H9 (cell line): ENCODE data around the gene CSNK1A1. TPM values are rescaled to one million over a fixed set of nuclear protein-coding genes. Genes with fewer than 3 reads are reported as not detected.

Experiments
- DNase-seq: peaks from one replicate; pipeline ENCODE4 v3.0.0-alpha.2; 2017
- H2AFZ ChIP-seq: one replicate; pipeline ENCODE4 v1.6.1; 2013; ENCODE audit warnings: mild to moderate bottlenecking, low read length, control low read depth, moderate library complexity
- H2AK5ac ChIP-seq: 2 replicates; pipeline ENCODE4 v1.6.1; 2013; ENCODE audit warnings: low read length, control low read depth, mixed read lengths; ENCODE audit not compliant: insufficient read length
- H2BK120ac ChIP-seq: one replicate; pipeline ENCODE4 v1.6.1; 2013; ENCODE audit warnings: low read depth, mild to moderate bottlenecking, low read length, control low read depth, inconsistent platforms; ENCODE audit not compliant: poor library complexity, severe bottlenecking
- H2BK12ac ChIP-seq: 2 replicates; pipeline ENCODE4 v1.6.1; 2013; ENCODE audit warnings: low read length, control low read depth, mixed read lengths, low read depth; ENCODE audit not compliant: insufficient read length
- H2BK15ac ChIP-seq: 2 replicates; pipeline ENCODE4 v1.6.1; 2013; ENCODE audit warnings: low read depth, low read length, control low read depth
- H2BK20ac ChIP-seq: one replicate; pipeline ENCODE4 v1.6.1; 2013; ENCODE audit warnings: low read depth, mild to moderate bottlenecking, low read length, control low read depth, inconsistent platforms; ENCODE audit not compliant: poor library complexity, severe bottlenecking
- H2BK5ac ChIP-seq: 2 replicates; pipeline ENCODE4 v1.6.1; 2013; ENCODE audit warnings: low read length, control low read depth, mixed read lengths; ENCODE audit not compliant: insufficient read length
- H3K14ac ChIP-seq: 2 replicates; pipeline ENCODE4 v1.6.1; 2013; ENCODE audit warnings: low read length, control low read depth; ENCODE audit not compliant: insufficient read depth
- H3K18ac ChIP-seq: 2 replicates; pipeline ENCODE4 v1.6.1; 2013; ENCODE audit warnings: low read depth, mild to moderate bottlenecking, mixed read lengths, low read length, control low read depth; ENCODE audit not compliant: insufficient read length
- H3K23ac ChIP-seq: 2 replicates; pipeline ENCODE4 v1.6.1; 2013; ENCODE audit warnings: low read length, control low read depth, mixed read lengths, low read depth; ENCODE audit not compliant: insufficient read length
- H3K23me2 ChIP-seq: 2 replicates; pipeline ENCODE4 v1.6.1; 2013; ENCODE audit warnings: low read depth, mild to moderate bottlenecking, mixed read lengths, low read length, control low read depth; ENCODE audit not compliant: insufficient read length, poor library complexity, severe bottlenecking
- H3K27ac ChIP-seq: 2 replicates; pipeline ENCODE4 v1.5.1; 2013; ENCODE audit warnings: low read length, control low read depth, mixed read lengths, low read depth; ENCODE audit not compliant: insufficient read length
- H3K27me3 ChIP-seq: 2 replicates; pipeline ENCODE4 v1.6.1; 2013; ENCODE audit warnings: low read length, control low read depth, inconsistent platforms; ENCODE audit not compliant: insufficient read depth
- H3K4ac ChIP-seq: 2 replicates; pipeline ENCODE4 v1.6.1; 2013; ENCODE audit warnings: low read depth, mild to moderate bottlenecking, control low read depth, inconsistent platforms, low read length, moderate library complexity
- H3K4me1 ChIP-seq: 2 replicates; pipeline ENCODE4 v1.6.1; 2013; ENCODE audit warnings: low read length, control low read depth, inconsistent platforms; ENCODE audit not compliant: insufficient read depth
- H3K4me2 ChIP-seq: 2 replicates; pipeline ENCODE4 v1.6.1; 2013; ENCODE audit warnings: low read length, control low read depth, mixed read lengths; ENCODE audit not compliant: insufficient read length, insufficient read depth
- H3K56ac ChIP-seq: 2 replicates; pipeline ENCODE4 v1.6.1; 2013; ENCODE audit warnings: low read depth, mild to moderate bottlenecking, mixed read lengths, low read length, control low read depth; ENCODE audit not compliant: insufficient read length
- H3K79me1 ChIP-seq: 2 replicates; pipeline ENCODE4 v1.6.1; 2013; ENCODE audit warnings: low read depth, mild to moderate bottlenecking, moderate library complexity, low read length, control low read depth, inconsistent platforms; ENCODE audit not compliant: insufficient read depth, poor library complexity, severe bottlenecking
- H3K79me2 ChIP-seq: 2 replicates; pipeline ENCODE4 v1.6.1; 2013; ENCODE audit warnings: low read length, control low read depth, inconsistent platforms; ENCODE audit not compliant: insufficient read depth
- H3K9ac ChIP-seq: 2 replicates; pipeline ENCODE4 v1.6.1; 2013; ENCODE audit warnings: low read length, control low read depth, mixed read lengths; ENCODE audit not compliant: insufficient read length; ENCODE audit errors: extremely low read depth
- H3K9me3 ChIP-seq: one replicate; pipeline ENCODE4 v1.6.1; 2013; ENCODE audit warnings: low read depth, low read length, inconsistent platforms; ENCODE audit not compliant: control insufficient read depth
- H3T11ph ChIP-seq: one replicate; pipeline ENCODE4 v1.6.1; 2013; ENCODE audit warnings: mild to moderate bottlenecking, low read length, control low read depth, inconsistent platforms
- H4K20me1 ChIP-seq: one replicate; pipeline ENCODE4 v1.6.1; 2013; ENCODE audit not compliant: control insufficient read depth, insufficient read length, insufficient read depth
- H4K5ac ChIP-seq: 2 replicates; pipeline ENCODE4 v1.6.1; 2013; ENCODE audit warnings: low read depth, mild to moderate bottlenecking, mixed read lengths, low read length, control low read depth; ENCODE audit not compliant: insufficient read length
- H4K8ac ChIP-seq: replicated peaks from 2 replicates; pipeline ENCODE4 v1.6.1; 2013; ENCODE audit warnings: low read length, control low read depth, mixed read lengths, low read depth; ENCODE audit not compliant: insufficient read length
- H4K91ac ChIP-seq: 2 replicates; pipeline ENCODE4 v1.6.1; 2013; ENCODE audit warnings: low read depth, mild to moderate bottlenecking, moderate library complexity, mixed read lengths, low read length, control low read depth; ENCODE audit not compliant: insufficient read length
- H3K27ac Mint-ChIP-seq, 3 experiments: 2 replicates in 2 of 3; 3 replicates in 1 of 3; pipeline ENCODE4 v1.8.0; 2020 to 2021; ENCODE audit warnings: mixed read lengths in 3 of 3, mild to moderate bottlenecking in 1 of 3, moderate library complexity in 1 of 3
- H3K27me3 Mint-ChIP-seq: 2 replicates; pipeline ENCODE4 v1.8.0; 2021; ENCODE audit warnings: low read depth, mild to moderate bottlenecking, moderate library complexity, mixed read lengths
- H3K36me3 Mint-ChIP-seq, 3 experiments: 2 replicates in 2 of 3; 3 replicates in 1 of 3; pipeline ENCODE4 v1.8.0; 2020 to 2021; ENCODE audit warnings: low read depth in 3 of 3, mixed read lengths in 3 of 3; ENCODE audit not compliant: insufficient read depth in 1 of 3
- H3K4me1 Mint-ChIP-seq, 2 experiments: 2 replicates each; pipeline ENCODE4 v1.8.0; 2020; ENCODE audit warnings: mixed read lengths in 2 of 2
- H3K4me3 Mint-ChIP-seq, 2 experiments: 2 replicates in 1 of 2; 3 replicates in 1 of 2; pipeline ENCODE4 v1.8.0; 2020 to 2021; ENCODE audit warnings: mild to moderate bottlenecking in 2 of 2, mixed read lengths in 2 of 2, moderate library complexity in 1 of 2
- H3K9me3 Mint-ChIP-seq, 2 experiments: 2 replicates in 1 of 2; 3 replicates in 1 of 2; pipeline ENCODE4 v1.8.0; 2020; ENCODE audit warnings: mild to moderate bottlenecking in 2 of 2, mixed read lengths in 2 of 2, moderate library complexity in 1 of 2
- WGBS: extraction: QIAGEN DNeasy Blood & Tissue Kit; methylation state at CpG from one replicate; pipeline ENCODE4 v1.1.7; 2013; ENCODE audit warnings: missing lambda C conversion rate, low lambda C conversion rate, mixed read lengths; ENCODE audit not compliant: insufficient read length; ENCODE audit errors: extremely low coverage; 5-methylcytosine and 5-hydroxymethylcytosine counted together
- total RNA-seq: library from RNA; stranded (reverse); gene quantifications from 2 replicates; pipeline ENCODE4 v1.2.1, GENCODE V29; 2021
- TF ChIP-seq, protein P1 (sequence below): fragments of 200-600 bp; sonication (generic); conservative IDR thresholded peaks from 3 replicates; pipeline ENCODE4 v1.8.0; 2021; ENCODE audit warnings: antibody characterized with exemption, mild to moderate bottlenecking

Gene CSNK1A1
- total RNA-seq, 1 experiment from 2014 or later: 310 TPM

DNA sequence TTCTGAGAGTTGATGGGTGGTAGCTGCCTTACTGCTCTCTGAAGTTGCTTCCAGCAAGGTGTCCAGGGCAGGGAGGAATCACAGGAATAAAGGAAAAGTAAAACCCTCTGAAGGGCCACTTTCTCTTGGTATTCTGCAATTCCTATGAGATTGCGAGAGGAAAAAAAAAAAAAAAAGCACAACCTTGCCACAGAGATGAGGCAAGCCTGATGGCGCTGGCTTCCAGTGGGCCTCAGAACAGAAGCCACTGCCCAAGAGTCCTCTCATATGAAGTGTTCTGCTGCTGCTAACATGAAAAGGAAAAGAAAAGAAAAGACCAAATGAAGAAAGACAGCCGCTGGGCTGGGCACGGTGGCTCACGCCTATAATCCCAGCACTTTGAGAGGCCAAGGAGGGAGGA, 91.3 kb downstream of the CSNK1A1 start:
- peaks cover 4 to 5% of the 10 kb centered on the region in 2 experiments; a peak in 2 of 4 replicates for H3K4me1 Mint-ChIP-seq
- TF ChIP-seq, protein P1, sequence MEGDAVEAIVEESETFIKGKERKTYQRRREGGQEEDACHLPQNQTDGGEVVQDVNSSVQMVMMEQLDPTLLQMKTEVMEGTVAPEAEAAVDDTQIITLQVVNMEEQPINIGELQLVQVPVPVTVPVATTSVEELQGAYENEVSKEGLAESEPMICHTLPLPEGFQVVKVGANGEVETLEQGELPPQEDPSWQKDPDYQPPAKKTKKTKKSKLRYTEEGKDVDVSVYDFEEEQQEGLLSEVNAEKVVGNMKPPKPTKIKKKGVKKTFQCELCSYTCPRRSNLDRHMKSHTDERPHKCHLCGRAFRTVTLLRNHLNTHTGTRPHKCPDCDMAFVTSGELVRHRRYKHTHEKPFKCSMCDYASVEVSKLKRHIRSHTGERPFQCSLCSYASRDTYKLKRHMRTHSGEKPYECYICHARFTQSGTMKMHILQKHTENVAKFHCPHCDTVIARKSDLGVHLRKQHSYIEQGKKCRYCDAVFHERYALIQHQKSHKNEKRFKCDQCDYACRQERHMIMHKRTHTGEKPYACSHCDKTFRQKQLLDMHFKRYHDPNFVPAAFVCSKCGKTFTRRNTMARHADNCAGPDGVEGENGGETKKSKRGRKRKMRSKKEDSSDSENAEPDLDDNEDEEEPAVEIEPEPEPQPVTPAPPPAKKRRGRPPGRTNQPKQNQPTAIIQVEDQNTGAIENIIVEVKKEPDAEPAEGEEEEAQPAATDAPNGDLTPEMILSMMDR: no peak
- H3K27ac Mint-ChIP-seq: no peak overlapping the region; a peak in 1 of 7 replicates
- DNase-seq: no peak
- no peak overlapping the region for H3K14ac ChIP-seq
- H2BK12ac ChIP-seq: no peak overlapping the region
- H3K9me3 ChIP-seq: no peaks in the 10 kb centered on the region
- no peaks in the 10 kb centered on the region for H3K79me2 ChIP-seq
- H3T11ph ChIP-seq: no peak overlapping the region
- no peak overlapping the region for H4K91ac ChIP-seq
- H2BK5ac ChIP-seq: no peak overlapping the region
- H3K27me3 Mint-ChIP-seq: no peaks in the 10 kb centered on the region
- no peaks in the 10 kb centered on the region for H3K4me1 ChIP-seq
- no CpG with 5 or more reads among the region's 5 CpGs for WGBS
- no peaks in the 10 kb centered on the region for H3K79me1 ChIP-seq
- H3K27ac ChIP-seq: no peak overlapping the region
- H2BK120ac ChIP-seq: no peak overlapping the region
- no peaks in the 10 kb centered on the region for H3K36me3 Mint-ChIP-seq
- no peak overlapping the region for H2AFZ ChIP-seq
- no peak overlapping the region for H3K56ac ChIP-seq
- H2BK15ac ChIP-seq: no peak overlapping the region
- no peak overlapping the region for H2BK20ac ChIP-seq
- no peaks in the 10 kb centered on the region for H3K27me3 ChIP-seq
- no peak overlapping the region for H3K4ac ChIP-seq
- H4K20me1 ChIP-seq: no peaks in the 10 kb centered on the region
- no peak overlapping the region for H3K23ac ChIP-seq
- H4K5ac ChIP-seq: no peak overlapping the region
- H2AK5ac ChIP-seq: no peak overlapping the region
- no peak overlapping the region for H3K4me2 ChIP-seq
- no peak overlapping the region for H4K8ac ChIP-seq
- H3K9ac ChIP-seq: no peak overlapping the region
- H3K9me3 Mint-ChIP-seq: no peaks in the 10 kb centered on the region
- no peak overlapping the region for H3K18ac ChIP-seq
- no peaks in the 10 kb centered on the region for H3K23me2 ChIP-seq
- H3K4me3 Mint-ChIP-seq: no peak overlapping the region
